K562 (cell line): ENCODE data around the gene OTOA. TPM values are rescaled to one million over a fixed set of nuclear protein-coding genes. Genes with fewer than 3 reads are reported as not detected.
A peak's percentile ranks its signal among the peaks of the same experiment; 100 is the strongest.

Experiments
- ATAC-seq: fragments of 200-7000 bp; cut with Tn5 transposase; 3 replicates; pipeline ENCODE4 v1.9.1; 2020; ENCODE audit warnings: moderate library complexity
- BruUV-seq: library from RNA; stranded (reverse); fragments of 400-500 nt; replicated peaks from 2 replicates; lab custom pipeline; 2021; lab: Mats Ljungman, UMichigan
- CTCF ChIA-PET: fragments of 300-600 bp; formaldehyde crosslinking; extraction: SDS; loops from one replicate; lab custom pipeline; 2021; ENCODE audit warnings: low intra/inter-chr PET ratio; lab: Yijun Ruan, JAX
- POLR2A ChIA-PET: fragments of 300-600, 350-650 bp; sonication (Branson Sonifier 250); formaldehyde crosslinking; extraction: SDS; loops from one replicate; lab custom pipeline; 2021; ENCODE audit warnings: antibody characterized with exemption, inconsistent platforms; lab: Yijun Ruan, JAX
- DNase-seq, 4 experiments: peaks; one replicate each; pipeline versions ENCODE4 v3.0.0 to v3.0.0-alpha.2; 2011 to 2018; ENCODE audit warnings: low spot score in 3 of 4, mixed read lengths in 3 of 4; ENCODE audit errors: extremely low read depth in 1 of 4
- FAIRE-seq: peaks from 2 replicates; lab custom pipeline; 2011; peaks lifted over from hg19 to GRCh38; lab: Jason Lieb, UNC
- H2AFZ ChIP-seq: 2 replicates; pipeline ENCODE4 v1.6.0; 2011; ENCODE audit warnings: low read depth, low read length, control low read depth, inconsistent platforms
- H3K27ac ChIP-seq: fragments of 200-600 bp; 3 replicates; pipeline ENCODE4 v1.8.0; 2011; ENCODE audit warnings: low read depth, mild to moderate bottlenecking, control low read depth, inconsistent platforms, low read length, moderate library complexity, mixed read lengths; ENCODE audit errors: extremely low read depth
- H3K27me3 ChIP-seq, 2 experiments: fragments of 300-600 bp in 1 of 2; 2 replicates in 1 of 2; 3 replicates in 1 of 2; pipeline versions ENCODE4 v1.6.0 to v1.8.0; 2011; ENCODE audit warnings: inconsistent platforms in 2 of 2, low read length in 2 of 2, mild to moderate bottlenecking in 1 of 2, mixed read lengths in 1 of 2, moderate library complexity in 1 of 2; ENCODE audit not compliant: control insufficient read depth in 2 of 2, insufficient read depth in 2 of 2
- H3K36me3 ChIP-seq: fragments of 300-600 bp; 3 replicates; pipeline ENCODE4 v1.8.0; 2011; ENCODE audit warnings: mild to moderate bottlenecking, low read length, inconsistent platforms; ENCODE audit not compliant: control insufficient read depth, insufficient read depth
- H3K4me1 ChIP-seq, 2 experiments: fragments of 200-600 bp in 1 of 2; replicated peaks in 1 of 2; 2 replicates in 1 of 2; 3 replicates in 1 of 2; pipeline versions ENCODE4 v1.5.1 to v1.8.0; 2011; ENCODE audit warnings: inconsistent platforms in 2 of 2, low read length in 2 of 2, mild to moderate bottlenecking in 1 of 2, mixed read lengths in 1 of 2, moderate library complexity in 1 of 2; ENCODE audit not compliant: control insufficient read depth in 2 of 2, insufficient read depth in 2 of 2
- H3K4me2 ChIP-seq: 2 replicates; pipeline ENCODE4 v1.6.1; 2011; ENCODE audit warnings: low read length, control low read depth, inconsistent platforms, mixed read lengths; ENCODE audit not compliant: insufficient read depth
- H3K4me3 ChIP-seq: fragments of 200-600 bp; sonication (generic), shearing (Covaris generic); 2 replicates; pipeline ENCODE4 v1.5.1; 2016; ENCODE audit warnings: control low read depth, inconsistent platforms
- H3K79me2 ChIP-seq: fragments of 200-600 bp; 3 replicates; pipeline ENCODE4 v1.8.0; 2011; ENCODE audit warnings: low read length, inconsistent platforms; ENCODE audit not compliant: control insufficient read depth, insufficient read depth
- H3K9ac ChIP-seq, 2 experiments: 2 replicates each; pipeline versions ENCODE4 v1.6.0 to v1.6.1; 2011; ENCODE audit warnings: low read depth in 2 of 2, low read length in 2 of 2, control low read depth in 1 of 2, inconsistent platforms in 1 of 2, mild to moderate bottlenecking in 1 of 2, mixed read lengths in 1 of 2; ENCODE audit not compliant: insufficient read depth in 1 of 2
- H3K9me1 ChIP-seq: one replicate; pipeline ENCODE4 v1.6.0; 2011; ENCODE audit warnings: inconsistent platforms, mild to moderate bottlenecking, low read length, moderate library complexity; ENCODE audit not compliant: control insufficient read depth, insufficient read depth
- H3K9me3 ChIP-seq: replicated peaks from 2 replicates; pipeline ENCODE4 v1.5.1; 2011; ENCODE audit warnings: low read depth, low read length, inconsistent platforms; ENCODE audit not compliant: control insufficient read depth, insufficient read depth
- H4K20me1 ChIP-seq: replicated peaks from 2 replicates; pipeline ENCODE4 v1.6.1; 2011; ENCODE audit warnings: low read length, inconsistent platforms, mixed read lengths; ENCODE audit not compliant: control insufficient read depth, insufficient read depth
- CTCF ChIP-seq, 3 experiments: IDR thresholded peaks in 2 of 3; conservative IDR thresholded peaks in 1 of 3; 2 replicates each; pipeline ENCODE4 v1.5.1; 2011 to 2012; ENCODE audit warnings: low read length in 3 of 3, mild to moderate bottlenecking in 3 of 3, control low read depth in 2 of 3, improper control_type of control experiment in 1 of 3, inconsistent platforms in 1 of 3, low read depth in 1 of 3, mixed read lengths in 1 of 3, moderate library complexity in 1 of 3; ENCODE audit not compliant: insufficient read depth in 2 of 3
- NFIC ChIP-seq: fragments of 450-650 bp; IDR thresholded peaks from 2 replicates; pipeline ENCODE4 v1.6.1; 2017; ENCODE audit warnings: mild to moderate bottlenecking, inconsistent platforms
- NR3C1 ChIP-seq: sonication (generic); formaldehyde crosslinking; IDR thresholded peaks from 2 replicates; pipeline ENCODE4 v1.8.1; 2022; ENCODE audit warnings: missing genetic modification reagents
- WGBS: fragments of 100-300 bp; shearing (Covaris generic); methylation state at CpG from one replicate; pipeline ENCODE4 v1.1.6; 2016; ENCODE audit warnings: low coverage, mixed read lengths; ENCODE audit not compliant: insufficient coverage; ENCODE audit errors: missing lambda C conversion rate; 5-methylcytosine and 5-hydroxymethylcytosine counted together
- in situ Hi-C: fragments of 300-500 bp; cut with MboI; formaldehyde crosslinking; loops from 4 replicates; pipeline ENCODE4 v1.15.0; 2018; ENCODE audit warnings: inconsistent platforms, mixed read lengths
- intact Hi-C: fragments of 100-400 bp; cut with micrococcal nuclease; formaldehyde crosslinking; loops from 2 replicates; pipeline ENCODE4 v1.14.2; 2022
- polyA plus RNA-seq, 8 experiments: library from polyadenylated mRNA; depleted of rRNA in 4 of 8; stranded (reverse) in 5 of 8; unstranded in 3 of 8; fragments of >200 nt; fragmentation: Nextera tagmentation in 2 of 8; fragmentation: Illumina TruSeq in 1 of 8; extraction: Ambion mirVana in 2 of 8; extraction: Trizol in 1 of 8; gene quantifications; 2 replicates each; pipeline versions ENCODE4 v1.2.1 to v1.2.3, GENCODE V29; 2011 to 2014; ENCODE audit warnings: inconsistent platforms in 1 of 8, missing spikeins in 1 of 8
- total RNA-seq, 7 experiments: library from RNA; depleted of rRNA in 6 of 7; stranded (reverse); fragments of >200 nt in 6 of 7; fragmentation: Illumina TruSeq in 2 of 7; extraction: Trizol in 2 of 7; gene quantifications; 2 replicates each; pipeline versions ENCODE4 v1.2.1 to v1.2.3, GENCODE V29; 2011 to 2021; ENCODE audit warnings: low replicate concordance in 1 of 7
- TF ChIP-seq, protein P1 (sequence below): IDR thresholded peaks from 2 replicates; pipeline ENCODE4 v1.6.1; 2011; ENCODE audit warnings: borderline replicate concordance, low read depth, mild to moderate bottlenecking, moderate library complexity, low read length; ENCODE audit not compliant: insufficient read depth, poor library complexity, severe bottlenecking

Gene OTOA
- total and polyA plus RNA-seq, 9 of the 15 experiments (the other 6 are each of a cell fraction or from before 2014, with no cell fraction given): 0.04 TPM; not detected in 8

GRCh38 chr16:21684199-21684598 is 20.4 kb downstream of the OTOA start:
- POLR2A ChIA-PET: no interaction called here

More at GRCh38 chr16:21684199-21684598, 20.4 kb downstream of the OTOA start:
- Histone ChIP-seq H3K9me3 (no peaks in the 10 kb centered on the region), H3K79me2 (no peaks in the 10 kb centered on the region), H2AFZ (no peak overlapping the region), H3K27ac (no peak overlapping the region), H3K4me1 (no peaks in the 10 kb centered on the region; a peak in 1 of 5 replicates), H4K20me1 (no peaks in the 10 kb centered on the region; the same call in 1 of the 2 replicates), H3K4me3 (no peak overlapping the region), H3K9ac (no peak overlapping the region), H3K27me3 (peaks cover 0 to 8% of the 10 kb centered on the region in 2 experiments; a peak in 2 of 5 replicates), H3K36me3 (no peaks in the 10 kb centered on the region), H3K4me2 (no peak overlapping the region), H3K9me1 (no peaks in the 10 kb centered on the region)
- CTCF ChIA-PET: no interaction called here
- TF ChIP-seq NR3C1 (CRISPR knock-in tag): no peak
- TF ChIP-seq, protein P1, sequence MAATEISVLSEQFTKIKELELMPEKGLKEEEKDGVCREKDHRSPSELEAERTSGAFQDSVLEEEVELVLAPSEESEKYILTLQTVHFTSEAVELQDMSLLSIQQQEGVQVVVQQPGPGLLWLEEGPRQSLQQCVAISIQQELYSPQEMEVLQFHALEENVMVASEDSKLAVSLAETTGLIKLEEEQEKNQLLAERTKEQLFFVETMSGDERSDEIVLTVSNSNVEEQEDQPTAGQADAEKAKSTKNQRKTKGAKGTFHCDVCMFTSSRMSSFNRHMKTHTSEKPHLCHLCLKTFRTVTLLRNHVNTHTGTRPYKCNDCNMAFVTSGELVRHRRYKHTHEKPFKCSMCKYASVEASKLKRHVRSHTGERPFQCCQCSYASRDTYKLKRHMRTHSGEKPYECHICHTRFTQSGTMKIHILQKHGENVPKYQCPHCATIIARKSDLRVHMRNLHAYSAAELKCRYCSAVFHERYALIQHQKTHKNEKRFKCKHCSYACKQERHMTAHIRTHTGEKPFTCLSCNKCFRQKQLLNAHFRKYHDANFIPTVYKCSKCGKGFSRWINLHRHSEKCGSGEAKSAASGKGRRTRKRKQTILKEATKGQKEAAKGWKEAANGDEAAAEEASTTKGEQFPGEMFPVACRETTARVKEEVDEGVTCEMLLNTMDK: peak; percentile 66
- TF ChIP-seq NFIC: peak; percentile 62
- peak; percentile 57 to 82 (median 65) for TF ChIP-seq CTCF (IDR thresholded peaks at IDR 0.05 in 2 of 3, conservative IDR thresholded peaks at IDR 0.05 in 1 of 3; ENCODE audit: insufficient read depth in 2 of 3, low read depth in 1 of 3, low read length in 3 of 3)
- no TSS peak for BruUV-seq
- DNase-seq (peak; percentile 49 to 65 (median 54)), ATAC-seq (no peak), FAIRE-seq (no peak)
- in situ Hi-C loops (no loop called here), intact Hi-C loops (no loop called here)
- 2% methylated on average over 6 of the region's 6 CpGs for WGBS
